ENCODE measurements around the gene RALGDS. TPM values are rescaled to one million over a fixed set of nuclear protein-coding genes. Genes with fewer than 3 reads are reported as not detected.

The RALGDS gene
- total RNA-seq, 4 donors from 2014 or later: 26.0 to 95.1 (median 38.9) TPM

GRCh38 chr9:133155156-133155555 is 34.1 kb upstream of the RALGDS start:
- TF ChIP-seq CTCF (IDR thresholded peaks at IDR 0.05; ENCODE audit: low read depth): no peak

- no peak for TF ChIP-seq CTCF (IDR thresholded peaks at IDR 0.05; ENCODE audit: low read depth)
Measured at GRCh38 chr9:133154097-133154989, 33.3 kb upstream of the RALGDS start.

- TF ChIP-seq CTCF (IDR thresholded peaks at IDR 0.05; ENCODE audit: low read depth): no peak
Measured at GRCh38 chr9:133153227-133154096, 32.4 kb upstream of the RALGDS start.

GRCh38 chr9:133151601-133152525 is 30.8 kb upstream of the RALGDS start:
- TF ChIP-seq CTCF (IDR thresholded peaks at IDR 0.05; ENCODE audit: low read depth): no peak

- TF ChIP-seq CTCF (IDR thresholded peaks at IDR 0.05; ENCODE audit: low read depth): no peak
Measured at GRCh38 chr9:133151041-133151440, 30.0 kb upstream of the RALGDS start.

- TF ChIP-seq CTCF (IDR thresholded peaks at IDR 0.05; ENCODE audit: low read depth): no peak
Measured at GRCh38 chr9:133149130-133150015, 28.3 kb upstream of the RALGDS start.

Data from subcutaneous adipose tissue (tissue), 4 donors.